HEK293 (cell line): ENCODE results near the gene SOCS7.
A peak's percentile ranks its signal among the peaks of the same experiment; 100 is the strongest.

Source experiments
- CTCF ChIA-PET: fragments of 350-600 bp; formaldehyde crosslinking; extraction: SDS; loops from one replicate; lab custom pipeline; 2021; ENCODE audit warnings: antibody characterized with exemption; lab: Yijun Ruan, JAX
- POLR2A ChIA-PET: fragments of 300-600 bp; formaldehyde crosslinking; extraction: SDS; loops from one replicate; lab custom pipeline; 2020; ENCODE audit warnings: antibody characterized with exemption, inconsistent platforms; lab: Yijun Ruan, JAX
- H3K27ac ChIP-seq: fragments of 200-500 bp; sonication (Bioruptor generic); 2 replicates; pipeline ENCODE4 v1.5.1; 2014; ENCODE audit warnings: low read depth, low read length, control low read depth, inconsistent platforms; ENCODE audit errors: extremely low read depth
- H3K36me3 ChIP-seq, 2 experiments: fragments of 200-500 bp in 1 of 2; sonication (Bioruptor generic) in 1 of 2; 1 replicate in 1 of 2; 2 replicates in 1 of 2; pipeline ENCODE4 v1.5.1; 2014 to 2017; ENCODE audit warnings: inconsistent platforms in 2 of 2, low read length in 2 of 2; ENCODE audit not compliant: control insufficient read depth in 2 of 2, insufficient read depth in 1 of 2
- H3K4me1 ChIP-seq: fragments of 200-500 bp; sonication (Bioruptor generic); 2 replicates; pipeline ENCODE4 v1.5.1; 2014; ENCODE audit warnings: mild to moderate bottlenecking, low read length, inconsistent platforms; ENCODE audit not compliant: control insufficient read depth, insufficient read depth
- H3K4me3 ChIP-seq: 2 replicates; pipeline ENCODE4 v1.5.1; 2011; ENCODE audit warnings: low read depth, mild to moderate bottlenecking, control low read depth, low read length, moderate library complexity
- H3K9me3 ChIP-seq: fragments of 200-500 bp; sonication (Bioruptor generic); 2 replicates; pipeline ENCODE4 v1.5.1; 2014; ENCODE audit warnings: low read depth, low read length, inconsistent platforms; ENCODE audit not compliant: control insufficient read depth, insufficient read depth
- BCL11B ChIP-seq: fragments of 450-650 bp; formaldehyde crosslinking; IDR thresholded peaks from 2 replicates; pipeline ENCODE4 v1.5.1; 2016; ENCODE audit warnings: low read depth, missing biosample characterization, missing genetic modification characterization
- EGR2 ChIP-seq: fragments of 450-650 bp; formaldehyde crosslinking; IDR thresholded peaks from 2 replicates; pipeline ENCODE4 v1.5.1; 2016; ENCODE audit warnings: low read depth, missing biosample characterization, missing genetic modification characterization
- HOXC10 ChIP-seq: sonication (generic); formaldehyde crosslinking; IDR thresholded peaks from 2 replicates; pipeline ENCODE4 v1.8.1; 2023; ENCODE audit warnings: mild to moderate bottlenecking, missing genetic modification reagents
- MYNN ChIP-seq: fragments of 450-650 bp; formaldehyde crosslinking; IDR thresholded peaks from 2 replicates; pipeline ENCODE4 v1.5.1; 2016; ENCODE audit warnings: missing biosample characterization, missing genetic modification characterization, borderline replicate concordance
- OVOL3 ChIP-seq: fragments of 450-650 bp; formaldehyde crosslinking; IDR thresholded peaks from 2 replicates; pipeline ENCODE4 v1.5.1; 2016; ENCODE audit warnings: missing biosample characterization, missing genetic modification characterization
- PRDM6 ChIP-seq: fragments of 450-650 bp; formaldehyde crosslinking; IDR thresholded peaks from 2 replicates; pipeline ENCODE4 v1.5.1; 2017; ENCODE audit warnings: missing biosample characterization, missing genetic modification characterization
- WT1 ChIP-seq: fragments of 450-650 bp; formaldehyde crosslinking; IDR thresholded peaks from 2 replicates; pipeline ENCODE4 v1.5.1; 2016; ENCODE audit warnings: missing biosample characterization, missing genetic modification characterization
- YY2 ChIP-seq: fragments of 450-650 bp; formaldehyde crosslinking; IDR thresholded peaks from 2 replicates; pipeline ENCODE4 v1.5.1; 2016; ENCODE audit warnings: missing biosample characterization, missing genetic modification characterization
- ZBTB21 ChIP-seq: fragments of 450-650 bp; formaldehyde crosslinking; IDR thresholded peaks from 2 replicates; pipeline ENCODE4 v1.5.1; 2017; ENCODE audit warnings: missing biosample characterization, missing genetic modification characterization
- ZBTB8A ChIP-seq: fragments of 450-650 bp; formaldehyde crosslinking; IDR thresholded peaks from 2 replicates; pipeline ENCODE4 v1.5.1; 2016; ENCODE audit warnings: missing biosample characterization, missing genetic modification characterization
- ZFHX2 ChIP-seq: fragments of 450-650 bp; formaldehyde crosslinking; conservative IDR thresholded peaks from 2 replicates; pipeline ENCODE4 v1.5.1; 2016; ENCODE audit warnings: missing biosample characterization, missing genetic modification characterization
- ZFP37 ChIP-seq: fragments of 450-650 bp; formaldehyde crosslinking; IDR thresholded peaks from 2 replicates; pipeline ENCODE4 v1.5.1; 2016; ENCODE audit warnings: missing biosample characterization, missing genetic modification characterization
- ZIC2 ChIP-seq: fragments of 450-650 bp; formaldehyde crosslinking; IDR thresholded peaks from 2 replicates; pipeline ENCODE4 v1.5.1; 2016; ENCODE audit warnings: missing biosample characterization, missing genetic modification characterization
- ZNF155 ChIP-seq: fragments of 450-650 bp; formaldehyde crosslinking; IDR thresholded peaks from 2 replicates; pipeline ENCODE4 v1.5.1; 2016; ENCODE audit warnings: missing biosample characterization, missing genetic modification characterization
- ZNF169 ChIP-seq: fragments of 450-650 bp; formaldehyde crosslinking; IDR thresholded peaks from 2 replicates; pipeline ENCODE4 v1.5.1; 2016; ENCODE audit warnings: missing biosample characterization, missing genetic modification characterization
- ZNF174 ChIP-seq: fragments of 450-650 bp; formaldehyde crosslinking; IDR thresholded peaks from 2 replicates; pipeline ENCODE4 v1.5.0; 2017; ENCODE audit warnings: missing biosample characterization, mild to moderate bottlenecking, missing genetic modification characterization
- ZNF175 ChIP-seq: fragments of 450-650 bp; formaldehyde crosslinking; IDR thresholded peaks from 2 replicates; pipeline ENCODE4 v1.5.1; 2016; ENCODE audit warnings: missing biosample characterization, missing genetic modification characterization
- ZNF449 ChIP-seq: fragments of 450-650 bp; formaldehyde crosslinking; IDR thresholded peaks from 2 replicates; pipeline ENCODE4 v1.5.1; 2017; ENCODE audit warnings: missing biosample characterization, mild to moderate bottlenecking, missing genetic modification characterization, moderate library complexity
- ZNF555 ChIP-seq: fragments of 450-650 bp; formaldehyde crosslinking; conservative IDR thresholded peaks from 2 replicates; pipeline ENCODE4 v1.5.1; 2017; ENCODE audit warnings: missing biosample characterization, mild to moderate bottlenecking, missing genetic modification characterization, inconsistent platforms
- ZNF664 ChIP-seq: fragments of 450-650 bp; formaldehyde crosslinking; IDR thresholded peaks from 2 replicates; pipeline ENCODE4 v1.5.1; 2016; ENCODE audit warnings: missing biosample characterization, missing genetic modification characterization
- ZNF677 ChIP-seq: fragments of 450-650 bp; IDR thresholded peaks from 2 replicates; pipeline ENCODE4 v1.5.0; 2018; ENCODE audit warnings: missing biosample characterization, mild to moderate bottlenecking, missing genetic modification characterization, moderate library complexity
- ZSCAN23 ChIP-seq: fragments of 450-650 bp; formaldehyde crosslinking; IDR thresholded peaks from 2 replicates; pipeline ENCODE4 v1.5.1; 2016; ENCODE audit warnings: missing biosample characterization, missing genetic modification characterization
- ZXDB ChIP-seq: fragments of 450-650 bp; formaldehyde crosslinking; IDR thresholded peaks from 2 replicates; pipeline ENCODE4 v1.5.1; 2016; ENCODE audit warnings: missing biosample characterization, missing genetic modification characterization

SOCS7 gene

GRCh38 chr17:38416840-38417209, 65.2 kb downstream of the SOCS7 start:
- CTCF ChIA-PET, result interaction anchor here (1.5 to 14.8 kb wide), 3 partner anchors 10 to 83 kb away, joined by 5 to 324 read pairs (median 11); partner anchors contain the start of gene SOCS7
- Histone ChIP-seq H3K4me3 (no peak overlapping the region), H3K36me3 (no peaks in the 10 kb centered on the region), H3K27ac (no peak overlapping the region)
- POLR2A ChIA-PET, result interaction anchor here (0.9 kb wide), 1 partner anchor 66 kb away, joined by 3 read pairs; no protein-coding TSS in a partner anchor
- TF ChIP-seq ZNF677 (tag by site-specific recombination) (no peak), ZFHX2 (tag by site-specific recombination) (peak; percentile 37), EGR2 (tag by site-specific recombination) (peak; percentile 56)
- TF ChIP-seq, all 188 proteins: peak for 2
- H3K4me1 ChIP-seq, result peaks cover 14% of the 10 kb centered on the region
- H3K9me3 ChIP-seq, result no peaks in the 10 kb centered on the region

- Histone ChIP-seq H3K27ac (0 out of 2 replicates have a peak overlapping the region, but pooled peaks have one; percentile 8), H3K9me3 (no peaks in the 10 kb centered on the region), H3K36me3 (no peaks in the 10 kb centered on the region), H3K4me1 (peaks cover 14% of the 10 kb centered on the region), H3K4me3 (no peak overlapping the region)
- ChIA-PET CTCF (interaction anchor here (0.5 to 14.8 kb wide), 3 partner anchors 66 to 887 kb away, joined by 3 to 324 read pairs (median 11); partner anchors contain the start of gene SOCS7), POLR2A (interaction anchor here (0.9 kb wide), 1 partner anchor 67 kb away, joined by 3 read pairs; no protein-coding TSS in a partner anchor)
- TF ChIP-seq ZNF449 (tag by site-specific recombination) (peak; percentile 71; the same call in 1 of the 2 replicates), BCL11B (tag by site-specific recombination) (no peak), ZIC2 (tag by site-specific recombination) (peak; percentile 29; the same call in 1 of the 2 replicates), ZNF664 (tag by site-specific recombination) (no peak)
Measured at GRCh38 chr17:38417210-38417951, 65.7 kb downstream of the SOCS7 start.

GRCh38 chr17:38418062-38418692, 66.5 kb downstream of the SOCS7 start:
- no peak overlapping the region for H3K27ac ChIP-seq
- no peaks in the 10 kb centered on the region for H3K36me3 ChIP-seq
- no peak overlapping the region for H3K4me3 ChIP-seq
- POLR2A ChIA-PET, result interaction anchor here (1.6 kb wide), 1 partner anchor 67 kb away, joined by 4 read pairs; the partner anchor contains the start of gene SOCS7
- H3K4me1 ChIP-seq, result peaks cover 14% of the 10 kb centered on the region
- CTCF ChIA-PET, result interaction anchor here (1.2 to 14.8 kb wide), 3 partner anchors 26 to 85 kb away, joined by 3 to 324 read pairs (median 11); partner anchors contain the start of gene SOCS7
- no peaks in the 10 kb centered on the region for H3K9me3 ChIP-seq
- TF ChIP-seq ZNF169 (tag by site-specific recombination), result no peak
- TF ChIP-seq ZFP37 (tag by site-specific recombination), result no peak
- no peak for TF ChIP-seq ZBTB21 (tag by site-specific recombination)
- no peak for TF ChIP-seq PRDM6 (tag by site-specific recombination)
- no peak for TF ChIP-seq OVOL3 (tag by site-specific recombination)
- TF ChIP-seq ZFHX2 (tag by site-specific recombination), result peak; percentile 87
- TF ChIP-seq ZNF174 (tag by site-specific recombination), result no peak
- TF ChIP-seq EGR2 (tag by site-specific recombination), result peak; percentile 66
- peak; percentile 0; the same call in 1 of the 2 replicates for TF ChIP-seq ZBTB8A (tag by site-specific recombination)
- TF ChIP-seq WT1, result no peak
- no peak for TF ChIP-seq ZXDB (tag by site-specific recombination)
- no peak for TF ChIP-seq HOXC10
- TF ChIP-seq ZNF555 (tag by site-specific recombination), result no peak
- no peak for TF ChIP-seq ZSCAN23 (tag by site-specific recombination)
- TF ChIP-seq ZNF175 (tag by site-specific recombination), result no peak
- TF ChIP-seq MYNN (tag by site-specific recombination), result no peak
- TF ChIP-seq ZNF155 (tag by site-specific recombination), result no peak
- no peak for TF ChIP-seq YY2 (tag by site-specific recombination)
